Endothelial cell of umbilical vein (primary cell): ENCODE data around the gene ZNF768. TPM values are rescaled to one million over a fixed set of nuclear protein-coding genes. Genes with fewer than 3 reads are reported as not detected.

ENCODE experiments used
- BruUV-seq: library from RNA; stranded (reverse); fragments of 400-500 nt; replicated peaks from 2 replicates; lab custom pipeline; 2021; lab: Mats Ljungman, UMichigan
- CTCF ChIA-PET: fragments of 300-600, 350-600 bp; sonication (Branson Sonifier 250); formaldehyde crosslinking; loops from one replicate; lab custom pipeline; 2021; ENCODE audit warnings: antibody characterized with exemption, inconsistent platforms; lab: Charles Lee
- POLR2A ChIA-PET: fragments of 300-600, 350-600 bp; sonication (Branson Sonifier 250); formaldehyde crosslinking; loops from one replicate; lab custom pipeline; 2021; ENCODE audit warnings: antibody characterized with exemption, inconsistent platforms; lab: Charles Lee
- DNase-seq: peaks from one replicate; pipeline ENCODE4 v3.0.0-alpha.2; 2011; ENCODE audit warnings: low read depth, low spot score
- FAIRE-seq: peaks from 2 replicates; lab custom pipeline; 2011; peaks lifted over from hg19 to GRCh38; lab: Jason Lieb, UNC
- H2AFZ ChIP-seq: 2 replicates; pipeline ENCODE4 v1.6.0; 2012; ENCODE audit warnings: low read depth, low read length, control low read depth, inconsistent platforms
- H3K27ac ChIP-seq: 2 replicates; pipeline ENCODE4 v1.5.1; 2011; ENCODE audit warnings: low read depth, mild to moderate bottlenecking, control low read depth, low read length, moderate library complexity; ENCODE audit not compliant: insufficient read depth
- H3K27me3 ChIP-seq, 2 experiments: 2 replicates each; pipeline versions ENCODE4 v1.6.0 to v1.6.1; 2011; ENCODE audit warnings: low read length in 2 of 2, mixed read lengths in 1 of 2; ENCODE audit not compliant: control insufficient read depth in 2 of 2, insufficient read depth in 2 of 2
- H3K36me3 ChIP-seq, 2 experiments: 2 replicates in 1 of 2; 3 replicates in 1 of 2; pipeline ENCODE4 v1.5.1; 2011; ENCODE audit warnings: low read length in 2 of 2, mild to moderate bottlenecking in 1 of 2, moderate library complexity in 1 of 2; ENCODE audit not compliant: control insufficient read depth in 2 of 2, insufficient read depth in 2 of 2; ENCODE audit errors: extremely low read depth in 1 of 2
- H3K4me1 ChIP-seq: 3 replicates; pipeline ENCODE4 v1.5.1; 2011; ENCODE audit warnings: mild to moderate bottlenecking, low read length; ENCODE audit not compliant: control insufficient read depth, insufficient read depth; ENCODE audit errors: extremely low read depth
- H3K4me2 ChIP-seq: 2 replicates; pipeline ENCODE4 v1.6.1; 2011; ENCODE audit warnings: low read length, control low read depth, mixed read lengths; ENCODE audit not compliant: insufficient read depth
- H3K4me3 ChIP-seq, 3 experiments: fragments of 200-600 bp in 1 of 3; sonication (generic), shearing (Covaris generic) in 1 of 3; replicated peaks in 1 of 3; 2 replicates each; pipeline ENCODE4 v1.5.1; 2011 to 2016; ENCODE audit warnings: control low read depth in 3 of 3, low read length in 3 of 3, mild to moderate bottlenecking in 2 of 3, inconsistent platforms in 1 of 3, low read depth in 1 of 3, moderate library complexity in 1 of 3; ENCODE audit not compliant: insufficient read depth in 1 of 3
- H3K79me2 ChIP-seq: 2 replicates; pipeline ENCODE4 v1.6.0; 2012; ENCODE audit warnings: low read length, inconsistent platforms; ENCODE audit not compliant: control insufficient read depth, insufficient read depth
- H3K9ac ChIP-seq: replicated peaks from 2 replicates; pipeline ENCODE3; 2011; ENCODE audit warnings: low read length, control low read depth; ENCODE audit not compliant: insufficient read depth; ENCODE audit errors: extremely low read depth
- H3K9me1 ChIP-seq: replicated peaks from 3 replicates; pipeline ENCODE4 v1.6.0; 2011; ENCODE audit warnings: mild to moderate bottlenecking, low read length; ENCODE audit not compliant: control insufficient read depth, insufficient read depth; ENCODE audit errors: extremely low read depth
- H3K9me3 ChIP-seq: replicated peaks from 2 replicates; pipeline ENCODE4 v1.5.1; 2012; ENCODE audit warnings: low read length, inconsistent platforms; ENCODE audit not compliant: control insufficient read depth, insufficient read depth
- H4K20me1 ChIP-seq: replicated peaks from 2 replicates; pipeline ENCODE3; 2011; ENCODE audit warnings: mild to moderate bottlenecking, low read length; ENCODE audit not compliant: control insufficient read depth, insufficient read depth; ENCODE audit errors: extremely low read depth
- EZH2 ChIP-seq: IDR thresholded peaks from 2 replicates; pipeline ENCODE4 v1.6.1; 2012; ENCODE audit warnings: borderline replicate concordance, low read depth, mild to moderate bottlenecking, moderate library complexity, low read length, inconsistent platforms; ENCODE audit not compliant: severe bottlenecking
- FOS ChIP-seq: IDR thresholded peaks from 2 replicates; pipeline ENCODE4 v1.6.1; 2011; ENCODE audit warnings: mild to moderate bottlenecking, low read length, moderate library complexity, borderline replicate concordance; ENCODE audit not compliant: insufficient read depth
- JUN ChIP-seq: IDR thresholded peaks from 2 replicates; pipeline ENCODE4 v1.6.1; 2011; ENCODE audit warnings: borderline replicate concordance, low read depth; ENCODE audit not compliant: insufficient read length, insufficient read depth
- POLR2AphosphoS5 ChIP-seq: IDR thresholded peaks from 2 replicates; pipeline ENCODE4 v1.6.1; 2012; ENCODE audit warnings: low read depth, mild to moderate bottlenecking, control low read depth, low read length, moderate library complexity; ENCODE audit not compliant: insufficient read depth
- dilution Hi-C: fragments of 300-500 bp; cut with MboI; formaldehyde crosslinking; loops from one replicate; pipeline ENCODE4 v1.15.0; 2019; ENCODE audit warnings: low sequenced_read_pairs; ENCODE audit not compliant: extremely low pct_ligation_motif_present
- intact Hi-C: fragments of 100-400 bp; cut with micrococcal nuclease; formaldehyde crosslinking; loops from one replicate; pipeline ENCODE4 v1.10.0; 2022
- polyA plus RNA-seq, 4 experiments: library from polyadenylated mRNA; depleted of rRNA in 3 of 4; stranded (reverse) in 3 of 4; unstranded in 1 of 4; fragments of >200 nt; gene quantifications; 2 replicates each; pipeline versions ENCODE4 v1.2.1 to v1.2.3, GENCODE V29; 2011 to 2012; ENCODE audit warnings: missing spikeins in 1 of 4
- total RNA-seq: library from RNA; stranded (reverse); gene quantifications from 2 replicates; pipeline ENCODE4 v1.2.3, GENCODE V29; 2021
- TF ChIP-seq, protein P1 (sequence below), 2 donors: IDR thresholded peaks; 1 replicate in 1 of 2; 2 replicates in 1 of 2; pipeline ENCODE4 v1.5.1; 2011; ENCODE audit warnings: low read length in 2 of 2, mild to moderate bottlenecking in 2 of 2, moderate library complexity in 2 of 2, control low read depth in 1 of 2, inconsistent platforms in 1 of 2, low read depth in 1 of 2; ENCODE audit not compliant: insufficient read depth in 1 of 2; ENCODE audit errors: extremely low read depth in 1 of 2
- TF ChIP-seq, protein P2 (sequence below): IDR thresholded peaks from 2 replicates; pipeline ENCODE4 v1.6.1; 2011; ENCODE audit not compliant: insufficient read depth, insufficient read length

ZNF768 gene
- total and polyA plus RNA-seq, 2 donors (not counting 3 experiments of a cell fraction or from before 2014, with no cell fraction given) = 24.2 to 24.7 TPM

DNA sequence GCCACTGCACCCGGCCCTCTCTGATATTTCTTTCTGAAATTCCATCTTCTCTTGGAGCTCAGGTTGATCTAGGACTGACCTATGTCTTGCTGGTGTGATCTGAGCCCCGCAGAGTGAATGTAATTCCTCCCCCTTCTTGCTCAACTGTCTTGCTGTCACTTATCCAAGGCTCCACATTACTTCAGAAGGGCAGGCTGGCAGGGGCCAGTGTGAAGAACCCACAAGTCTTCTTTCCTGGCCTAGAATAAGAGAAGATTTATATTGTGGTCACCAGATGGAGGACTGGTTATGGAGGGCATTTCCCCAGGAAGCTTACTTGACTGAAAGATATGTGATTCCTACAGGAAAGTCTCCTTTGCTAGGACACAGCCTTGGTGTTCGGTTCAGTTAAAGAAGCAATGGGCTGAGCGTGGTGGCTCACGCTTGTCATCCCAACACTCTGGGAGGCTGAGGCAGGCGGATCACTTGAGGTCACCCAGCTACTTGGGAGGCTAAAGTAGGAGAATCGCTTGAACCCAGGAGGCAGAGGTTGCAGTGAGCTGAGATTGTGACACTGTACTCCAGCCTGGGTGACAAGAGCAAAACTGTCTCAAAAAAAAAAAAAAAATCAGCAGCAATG is 40.4 kb downstream of the ZNF768 start:
- H3K79me2 ChIP-seq = no peaks in the 10 kb centered on the region
- no peaks in the 10 kb centered on the region for H3K36me3 ChIP-seq
- no peaks in the 10 kb centered on the region for H3K9me3 ChIP-seq
- FAIRE-seq = peak; percentile 74
- no peaks in the 10 kb centered on the region for H4K20me1 ChIP-seq
- no peaks in the 10 kb centered on the region for H3K27me3 ChIP-seq
- intact Hi-C loops = no loop called here
- dilution Hi-C loops = no loop called here
- no peak overlapping the region for H3K4me2 ChIP-seq
- POLR2A ChIA-PET = no interaction called here
- no peak overlapping the region for H3K4me3 ChIP-seq
- peaks cover 7% of the 10 kb centered on the region for H3K4me1 ChIP-seq
- no TSS peak for BruUV-seq
- TF ChIP-seq FOS = peak; percentile 19
- TF ChIP-seq, protein P1, sequence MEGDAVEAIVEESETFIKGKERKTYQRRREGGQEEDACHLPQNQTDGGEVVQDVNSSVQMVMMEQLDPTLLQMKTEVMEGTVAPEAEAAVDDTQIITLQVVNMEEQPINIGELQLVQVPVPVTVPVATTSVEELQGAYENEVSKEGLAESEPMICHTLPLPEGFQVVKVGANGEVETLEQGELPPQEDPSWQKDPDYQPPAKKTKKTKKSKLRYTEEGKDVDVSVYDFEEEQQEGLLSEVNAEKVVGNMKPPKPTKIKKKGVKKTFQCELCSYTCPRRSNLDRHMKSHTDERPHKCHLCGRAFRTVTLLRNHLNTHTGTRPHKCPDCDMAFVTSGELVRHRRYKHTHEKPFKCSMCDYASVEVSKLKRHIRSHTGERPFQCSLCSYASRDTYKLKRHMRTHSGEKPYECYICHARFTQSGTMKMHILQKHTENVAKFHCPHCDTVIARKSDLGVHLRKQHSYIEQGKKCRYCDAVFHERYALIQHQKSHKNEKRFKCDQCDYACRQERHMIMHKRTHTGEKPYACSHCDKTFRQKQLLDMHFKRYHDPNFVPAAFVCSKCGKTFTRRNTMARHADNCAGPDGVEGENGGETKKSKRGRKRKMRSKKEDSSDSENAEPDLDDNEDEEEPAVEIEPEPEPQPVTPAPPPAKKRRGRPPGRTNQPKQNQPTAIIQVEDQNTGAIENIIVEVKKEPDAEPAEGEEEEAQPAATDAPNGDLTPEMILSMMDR (IDR thresholded peaks at IDR 0.05; ENCODE audit: extremely low read depth in 1 of 2, insufficient read depth in 1 of 2, low read depth in 1 of 2, low read length in 2 of 2) = no peak
- CTCF ChIA-PET = interaction anchor here (1.0 to 1.5 kb wide), 3 partner anchors 36 to 56 kb away, joined by 3 read pairs; partner anchors contain the start of gene DCTPP1
- H3K9ac ChIP-seq = no peak overlapping the region
- peak; percentile 32 for DNase-seq
- no peaks in the 10 kb centered on the region for H3K9me1 ChIP-seq
- H2AFZ ChIP-seq = peak overlapping the region; percentile 24
- H3K27ac ChIP-seq = no peak overlapping the region

DNA sequence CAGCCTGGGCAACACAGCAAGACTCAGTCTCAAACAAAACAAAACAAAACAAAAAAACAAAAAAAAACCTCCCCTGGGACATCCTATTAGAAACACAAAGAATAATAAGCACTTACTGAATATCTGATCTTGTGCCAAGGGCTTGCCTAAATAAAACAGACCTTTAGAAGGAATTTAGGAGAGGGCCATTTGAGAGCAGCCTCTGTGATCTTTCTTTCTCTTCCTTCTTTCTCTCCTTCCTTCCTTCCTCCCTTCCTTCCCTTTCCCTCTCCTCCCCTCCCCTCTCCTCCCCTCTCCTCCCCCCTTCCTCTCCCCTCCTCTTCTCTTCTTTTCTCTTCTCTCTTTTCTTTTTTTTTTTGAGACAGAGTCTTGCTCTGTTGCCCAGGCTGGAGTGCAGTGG is 41.5 kb downstream of the ZNF768 start:
- dilution Hi-C loops (no loop called here), intact Hi-C loops (no loop called here)
- Histone ChIP-seq H3K4me1 (peaks cover 7% of the 10 kb centered on the region), H3K27ac (no peak overlapping the region), H4K20me1 (no peaks in the 10 kb centered on the region), H3K9me3 (no peaks in the 10 kb centered on the region), H3K9me1 (no peaks in the 10 kb centered on the region), H2AFZ (no peak overlapping the region), H3K4me2 (no peak overlapping the region), H3K36me3 (no peaks in the 10 kb centered on the region), H3K9ac (no peak overlapping the region), H3K27me3 (peaks cover 0 to 1% of the 10 kb centered on the region in 2 experiments), H3K79me2 (no peaks in the 10 kb centered on the region), H3K4me3 (no peak overlapping the region)
- no peak for TF ChIP-seq EZH2
- TF ChIP-seq, protein P1 (IDR thresholded peaks at IDR 0.05; ENCODE audit: extremely low read depth in 1 of 2, insufficient read depth in 1 of 2, low read depth in 1 of 2, low read length in 2 of 2) = no peak
- TF ChIP-seq JUN = no peak
- TF ChIP-seq, protein P2, sequence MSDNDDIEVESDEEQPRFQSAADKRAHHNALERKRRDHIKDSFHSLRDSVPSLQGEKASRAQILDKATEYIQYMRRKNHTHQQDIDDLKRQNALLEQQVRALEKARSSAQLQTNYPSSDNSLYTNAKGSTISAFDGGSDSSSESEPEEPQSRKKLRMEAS = no peak
- no peak for TF ChIP-seq POLR2AphosphoS5
- no peak for TF ChIP-seq FOS
- BruUV-seq = no TSS peak
- ChIA-PET POLR2A (no interaction called here), CTCF (no interaction called here)
- DNase-seq (no peak), FAIRE-seq (no peak)
